DND-41 (cell line): ENCODE measurements around the gene GLCE.

Experiments used
- ATAC-seq: fragments of 200-7000 bp; cut with Tn5 transposase; 3 replicates; pipeline ENCODE4 v1.9.1; 2021; ENCODE audit warnings: low read depth; ENCODE audit not compliant: insufficient read depth
- DNase-seq: peaks from one replicate; pipeline ENCODE4 v3.0.0-alpha.2; 2020
- H2AFZ ChIP-seq: 2 replicates; pipeline ENCODE4 v1.6.0; 2012; ENCODE audit warnings: low read depth, low read length
- H3K27ac ChIP-seq: 2 replicates; pipeline ENCODE4 v1.5.1; 2012; ENCODE audit warnings: low read length, inconsistent platforms
- H3K27me3 ChIP-seq: fragments of 200-600 bp; sonication (generic); 2 replicates; pipeline ENCODE4 v1.6.0; 2012; ENCODE audit warnings: low read length, mild to moderate bottlenecking, inconsistent platforms; ENCODE audit not compliant: insufficient read depth, poor library complexity
- H3K36me3 ChIP-seq: 2 replicates; pipeline ENCODE4 v1.5.1; 2012; ENCODE audit warnings: low read length, inconsistent platforms; ENCODE audit not compliant: insufficient read depth
- H3K4me1 ChIP-seq: 2 replicates; pipeline ENCODE4 v1.5.1; 2012; ENCODE audit warnings: mild to moderate bottlenecking, low read length; ENCODE audit not compliant: insufficient read depth
- H3K4me2 ChIP-seq: 2 replicates; pipeline ENCODE4 v1.6.0; 2012; ENCODE audit warnings: mild to moderate bottlenecking, moderate library complexity, low read length, inconsistent platforms; ENCODE audit not compliant: insufficient read depth
- H3K4me3 ChIP-seq, 2 experiments: fragments of 200-600 bp in 1 of 2; shearing (Covaris generic) in 1 of 2; 2 replicates each; pipeline ENCODE4 v1.5.1; 2012 to 2016; ENCODE audit warnings: inconsistent platforms in 2 of 2, low read length in 2 of 2, mild to moderate bottlenecking in 2 of 2, low read depth in 1 of 2, moderate library complexity in 1 of 2
- H3K79me2 ChIP-seq: 2 replicates; pipeline ENCODE4 v1.6.0; 2012; ENCODE audit warnings: low read length, inconsistent platforms; ENCODE audit not compliant: insufficient read depth
- H3K9ac ChIP-seq: 2 replicates; pipeline ENCODE4 v1.6.0; 2012; ENCODE audit warnings: low read depth, mild to moderate bottlenecking, inconsistent platforms, low read length, moderate library complexity
- H3K9me3 ChIP-seq: 2 replicates; pipeline ENCODE4 v1.5.1; 2012; ENCODE audit warnings: low read length, moderate library complexity, mild to moderate bottlenecking, inconsistent platforms; ENCODE audit not compliant: insufficient read depth, severe bottlenecking
- H4K20me1 ChIP-seq: 2 replicates; pipeline ENCODE4 v1.6.0; 2012; ENCODE audit warnings: low read length; ENCODE audit not compliant: insufficient read depth
- CTCF ChIP-seq: IDR thresholded peaks from 2 replicates; pipeline ENCODE4 v1.5.1; 2012; ENCODE audit warnings: borderline replicate concordance, low read length, moderate library complexity, mild to moderate bottlenecking; ENCODE audit not compliant: poor library complexity, severe bottlenecking; ENCODE audit errors: extremely low read depth
- EZH2 ChIP-seq: IDR thresholded peaks from 3 replicates; pipeline ENCODE4 v1.6.1; 2012; ENCODE audit warnings: borderline replicate concordance, low read depth, mild to moderate bottlenecking, moderate library complexity, low read length, inconsistent platforms; ENCODE audit not compliant: severe bottlenecking

Gene GLCE

DNA sequence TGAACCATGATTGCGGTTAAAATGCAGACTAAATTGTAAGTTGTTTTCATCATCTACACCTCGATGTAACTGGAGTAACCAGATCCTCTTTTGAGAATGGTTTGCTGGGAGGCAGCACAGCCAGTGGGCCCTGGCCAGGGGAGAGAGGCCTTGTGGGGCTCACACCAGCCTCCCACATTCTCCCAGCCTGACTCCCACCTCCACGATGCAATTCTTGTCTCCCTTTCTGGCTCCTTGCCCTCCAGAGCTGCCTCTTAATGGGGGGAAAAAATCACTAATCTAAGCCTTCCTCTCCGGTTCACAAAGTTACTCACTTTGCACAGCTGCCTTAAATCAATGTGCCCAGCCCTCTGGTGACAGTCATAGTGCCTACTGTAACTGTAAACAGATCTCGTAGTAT, 120.3 kb downstream of the GLCE start:
- ATAC-seq (no peak), DNase-seq (no peak)
- no peak for TF ChIP-seq EZH2
- TF ChIP-seq CTCF: no peak
- no peak overlapping the region for H3K4me3 ChIP-seq
- no peaks in the 10 kb centered on the region for H3K36me3 ChIP-seq
- H3K27ac ChIP-seq: no peak overlapping the region
- no peak overlapping the region for H2AFZ ChIP-seq
- no peaks in the 10 kb centered on the region for H3K9me3 ChIP-seq
- H3K9ac ChIP-seq: no peak overlapping the region
- H4K20me1 ChIP-seq: no peaks in the 10 kb centered on the region
- H3K4me1 ChIP-seq: no peaks in the 10 kb centered on the region
- H3K4me2 ChIP-seq: no peak overlapping the region
- no peaks in the 10 kb centered on the region for H3K79me2 ChIP-seq
- peaks cover under 1% of the 10 kb centered on the region for H3K27me3 ChIP-seq

DNA sequence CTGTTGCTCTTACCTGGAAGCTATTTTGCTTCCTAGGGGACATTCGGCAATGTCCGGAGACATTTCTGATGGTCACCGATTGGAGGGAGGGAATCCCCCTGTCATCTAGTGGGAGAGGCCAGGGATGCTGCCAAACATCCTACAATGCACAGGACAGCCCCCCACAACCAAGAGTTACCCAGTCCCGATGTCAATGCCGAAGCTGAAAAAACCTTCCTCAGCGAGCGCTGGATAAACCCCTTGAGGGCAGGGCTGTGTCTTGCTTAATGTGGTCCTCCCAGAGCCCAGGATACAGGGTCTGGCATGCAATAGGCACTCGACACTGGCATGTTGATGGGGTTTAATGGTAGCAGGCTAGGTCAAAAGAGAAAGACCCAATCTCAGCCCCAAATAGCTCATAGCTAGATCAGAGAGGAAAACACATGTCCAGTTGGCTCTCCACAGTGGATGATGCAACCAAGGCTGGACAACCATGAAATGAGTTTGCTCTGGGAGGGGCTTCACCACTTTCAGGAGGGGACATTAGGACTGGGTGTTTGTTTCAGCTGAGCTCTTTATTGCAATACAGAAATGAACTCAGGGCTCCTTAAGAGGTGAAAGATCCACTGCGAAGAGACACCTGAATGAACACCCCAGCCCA, 121.8 kb downstream of the GLCE start:
- Histone ChIP-seq H4K20me1 (no peaks in the 10 kb centered on the region), H3K4me3 (no peak overlapping the region), H3K9ac (no peak overlapping the region), H3K4me1 (no peaks in the 10 kb centered on the region), H3K4me2 (no peak overlapping the region), H3K9me3 (no peaks in the 10 kb centered on the region), H3K79me2 (no peaks in the 10 kb centered on the region), H3K27ac (no peak overlapping the region), H3K27me3 (no peaks in the 10 kb centered on the region), H2AFZ (no peak overlapping the region), H3K36me3 (no peaks in the 10 kb centered on the region)
- no peak for TF ChIP-seq CTCF
- TF ChIP-seq EZH2: no peak
- DNase-seq (no peak), ATAC-seq (no peak)

- Histone ChIP-seq H3K4me1 (no peaks in the 10 kb centered on the region), H3K27ac (no peak overlapping the region), H3K9ac (no peak overlapping the region), H3K36me3 (no peaks in the 10 kb centered on the region), H3K4me2 (no peak overlapping the region), H4K20me1 (no peaks in the 10 kb centered on the region), H3K27me3 (peaks cover 4% of the 10 kb centered on the region), H3K79me2 (no peaks in the 10 kb centered on the region), H2AFZ (no peak overlapping the region), H3K9me3 (no peaks in the 10 kb centered on the region), H3K4me3 (no peak overlapping the region)
- ATAC-seq (no peak), DNase-seq (no peak)
- TF ChIP-seq CTCF: no peak
- no peak for TF ChIP-seq EZH2
Measured at GRCh38 chr15:69285834-69286233, 125.4 kb downstream of the GLCE start.
